Spinal cord (tissue), 10 donors: ENCODE measurements around the gene PIWIL1. TPM values are rescaled to one million over a fixed set of nuclear protein-coding genes. Genes with fewer than 3 reads are reported as not detected.

ENCODE experiments used
- DNase-seq, 6 donors: peaks; one replicate each; pipeline versions ENCODE4 v3.0.0 to v3.0.0-alpha.2; 2013 to 2015; ENCODE audit warnings: low spot score in 6 of 6, low read depth in 4 of 6
- H3K27ac ChIP-seq: one replicate; pipeline ENCODE4 v1.5.1; 2013; ENCODE audit warnings: low read depth, low read length, control low read depth
- H3K27me3 ChIP-seq: one replicate; pipeline ENCODE4 v1.6.1; 2013; ENCODE audit warnings: low read length; ENCODE audit not compliant: control insufficient read depth, insufficient read depth
- H3K36me3 ChIP-seq: one replicate; pipeline ENCODE4 v1.6.1; 2013; ENCODE audit warnings: low read length; ENCODE audit not compliant: control insufficient read depth, insufficient read depth
- H3K4me1 ChIP-seq: one replicate; pipeline ENCODE4 v1.6.1; 2013; ENCODE audit warnings: low read length; ENCODE audit not compliant: control insufficient read depth, insufficient read depth
- H3K4me3 ChIP-seq: one replicate; pipeline ENCODE4 v1.5.1; 2013; ENCODE audit warnings: low read depth, low read length, control low read depth
- H3K9me3 ChIP-seq: one replicate; pipeline ENCODE4 v1.6.1; 2013; ENCODE audit warnings: low read length; ENCODE audit not compliant: control insufficient read depth, insufficient read depth
- WGBS: methylation state at CpG from one replicate; pipeline ENCODE4 v1.1.5; 2013; ENCODE audit warnings: missing lambda C conversion rate; ENCODE audit not compliant: insufficient coverage; 5-methylcytosine and 5-hydroxymethylcytosine counted together
- polyA plus RNA-seq, 2 donors: library from polyadenylated mRNA; unstranded; fragments of 120-200 nt; gene quantifications; one replicate each; pipeline ENCODE4 v1.2.1, GENCODE V29; 2013; ENCODE audit not compliant: insufficient read length in 2 of 2
- total RNA-seq, 2 donors: library from RNA; depleted of rRNA in 1 of 2; stranded (reverse); fragments of 120-200 nt in 1 of 2; fragments of >200 nt in 1 of 2; gene quantifications; one replicate each; pipeline versions ENCODE4 v1.2.3 to v1.2.4, GENCODE V29; 2013 to 2014
- donor health status: healthy.

The PIWIL1 gene
- total and polyA plus RNA-seq, 4 donors, result 0.17 to 1.3 (median 0.44) TPM

DNA sequence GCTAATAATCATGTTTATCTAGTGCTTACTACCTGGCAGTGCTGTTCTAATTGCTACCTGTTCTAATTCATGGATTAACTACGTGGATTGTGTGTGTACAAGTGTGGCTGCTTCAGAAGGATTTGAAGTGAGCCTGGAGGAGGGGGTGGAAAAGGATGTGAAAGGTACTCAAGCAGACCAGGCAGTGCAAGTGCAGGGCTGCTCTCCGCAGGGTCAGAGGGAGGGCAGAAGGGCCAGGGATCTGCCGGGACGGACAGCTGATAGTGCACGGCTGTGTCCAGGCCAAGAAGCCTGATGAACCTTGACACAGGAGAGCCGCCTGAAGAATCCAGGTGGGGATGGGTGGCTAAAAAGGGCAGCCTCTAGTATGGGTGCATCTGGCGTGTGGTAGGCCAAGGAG, 28.5 kb downstream of the PIWIL1 start:
- Histone ChIP-seq H3K9me3 (no peaks in the 10 kb centered on the region), H3K27ac (no peak overlapping the region), H3K36me3 (no peaks in the 10 kb centered on the region), H3K4me1 (no peaks in the 10 kb centered on the region), H3K4me3 (no peak overlapping the region), H3K27me3 (no peaks in the 10 kb centered on the region)
- DNase-seq, result no peak
- WGBS, result 84% methylated on average over 7 of the region's 7 CpGs

DNA sequence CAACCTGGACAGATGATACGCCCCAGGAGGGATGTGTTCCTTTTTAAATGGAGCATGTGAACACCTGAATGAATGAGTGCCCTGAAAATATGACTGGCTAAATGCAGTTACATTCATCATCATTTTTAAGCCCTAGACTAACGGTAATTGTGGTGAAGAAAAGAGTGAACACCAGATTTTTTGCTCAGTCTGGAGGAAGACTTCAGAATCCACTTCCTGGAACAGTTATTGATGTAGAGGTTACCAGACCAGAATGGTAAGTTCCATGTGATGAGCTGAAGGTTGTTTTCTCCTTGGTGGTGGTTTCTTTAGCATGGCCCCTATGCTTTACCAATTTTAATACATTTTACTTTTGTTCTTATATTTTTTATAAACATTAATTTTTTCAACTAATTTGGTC, 29.3 kb downstream of the PIWIL1 start:
- no peak for DNase-seq
- Histone ChIP-seq H3K36me3 (no peaks in the 10 kb centered on the region), H3K27me3 (no peaks in the 10 kb centered on the region), H3K27ac (no peak overlapping the region), H3K4me3 (no peak overlapping the region), H3K9me3 (no peaks in the 10 kb centered on the region), H3K4me1 (no peaks in the 10 kb centered on the region)
- WGBS, result no CpG with 5 or more reads among the region's 2 CpGs

DNA sequence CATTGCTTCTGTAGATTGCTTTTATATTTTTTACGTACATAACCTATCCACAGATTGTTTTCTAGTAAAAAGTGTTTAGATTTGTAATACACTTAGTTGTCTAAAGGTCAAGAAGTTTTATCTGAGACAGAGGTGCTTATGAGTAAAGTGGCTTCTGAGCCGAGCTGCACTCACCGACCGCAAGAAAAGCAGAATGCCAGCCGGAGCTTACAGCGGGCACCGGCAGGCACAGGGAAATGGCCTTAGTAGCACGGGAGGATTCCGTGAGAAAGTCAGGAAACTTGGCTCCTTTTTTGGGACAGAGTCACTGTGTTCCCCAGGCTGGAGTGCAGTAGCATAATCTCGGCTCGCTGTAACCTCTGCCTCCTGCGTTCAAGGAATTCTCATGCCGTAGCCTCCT, 29.8 kb downstream of the PIWIL1 start:
- Histone ChIP-seq H3K27me3 (no peaks in the 10 kb centered on the region), H3K9me3 (no peaks in the 10 kb centered on the region), H3K36me3 (no peaks in the 10 kb centered on the region), H3K4me1 (no peaks in the 10 kb centered on the region), H3K4me3 (no peak overlapping the region), H3K27ac (no peak overlapping the region)
- DNase-seq, result no peak
- WGBS, result 91% methylated on average over 12 of the region's 13 CpGs

DNA sequence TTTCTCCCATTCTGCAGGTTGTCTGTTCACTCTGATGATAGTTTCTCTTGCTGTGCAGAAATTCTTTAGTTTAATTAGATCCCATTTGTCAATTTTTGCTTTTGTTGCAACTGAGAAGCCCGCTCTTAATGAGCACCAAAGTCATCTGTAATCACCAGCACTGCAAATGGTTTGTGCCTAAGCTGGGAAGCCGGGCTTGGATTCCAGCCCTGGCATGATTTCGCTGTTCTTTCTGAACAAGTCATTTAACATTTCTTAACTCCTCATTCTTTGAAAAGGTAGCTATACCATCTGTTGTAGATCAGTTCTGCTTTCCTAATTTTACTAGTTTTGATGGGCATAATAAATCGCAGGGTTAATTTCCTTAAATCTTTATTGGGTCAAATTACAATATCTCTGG, 32.1 kb downstream of the PIWIL1 start:
- H3K9me3 ChIP-seq, result no peaks in the 10 kb centered on the region
- DNase-seq, result peak in 2 of 6 donors; percentile 25 to 73
- 43% methylated on average over 1 of the region's 4 CpGs for WGBS
- H3K4me3 ChIP-seq, result no peak overlapping the region
- no peaks in the 10 kb centered on the region for H3K27me3 ChIP-seq
- no peaks in the 10 kb centered on the region for H3K36me3 ChIP-seq
- no peak overlapping the region for H3K27ac ChIP-seq
- no peaks in the 10 kb centered on the region for H3K4me1 ChIP-seq

DNA sequence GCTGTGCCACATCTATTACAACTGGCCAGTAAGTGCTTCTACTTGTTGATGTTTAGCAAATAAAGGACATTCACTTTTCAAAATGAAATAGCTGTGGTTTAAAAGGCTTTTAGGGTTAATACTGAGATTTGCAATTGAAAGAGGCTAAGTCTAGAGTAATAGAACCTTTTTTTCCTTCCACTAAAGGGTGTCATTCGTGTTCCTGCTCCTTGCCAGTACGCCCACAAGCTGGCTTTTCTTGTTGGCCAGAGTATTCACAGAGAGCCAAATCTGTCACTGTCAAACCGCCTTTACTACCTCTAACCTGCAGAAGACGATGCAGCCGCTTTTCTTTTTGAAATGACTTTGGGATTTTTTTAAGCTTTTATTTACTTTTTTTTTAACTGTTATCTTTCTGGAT, 33.6 kb downstream of the PIWIL1 start:
- H3K27ac ChIP-seq, result no peak overlapping the region
- no peak overlapping the region for H3K4me3 ChIP-seq
- DNase-seq, result peak in 2 of 6 donors; percentile 40 to 59
- no peaks in the 10 kb centered on the region for H3K9me3 ChIP-seq
- no peaks in the 10 kb centered on the region for H3K36me3 ChIP-seq
- no peaks in the 10 kb centered on the region for H3K27me3 ChIP-seq
- 6% methylated on average over 2 of the region's 5 CpGs for WGBS
- no peaks in the 10 kb centered on the region for H3K4me1 ChIP-seq

DNA sequence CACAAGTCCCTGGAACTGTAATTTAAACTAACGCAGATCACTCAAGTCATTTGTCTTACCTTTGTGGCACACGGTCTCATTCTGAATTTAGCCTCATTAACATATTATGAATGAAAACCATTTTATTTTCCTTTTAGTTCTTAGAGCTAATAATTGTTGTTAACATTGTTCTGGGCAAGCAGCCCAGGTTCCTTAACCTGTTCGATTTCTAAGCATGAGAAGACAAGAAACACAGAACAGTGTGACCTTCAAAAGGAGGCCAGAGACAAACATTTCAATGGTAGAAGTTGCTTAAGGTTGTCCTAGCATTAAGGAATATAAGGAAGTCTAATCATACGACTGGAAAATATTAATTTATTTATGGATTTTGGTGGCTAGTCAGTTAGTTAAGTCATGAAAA, 35.2 kb downstream of the PIWIL1 start:
- Histone ChIP-seq H3K4me1 (no peaks in the 10 kb centered on the region), H3K9me3 (no peaks in the 10 kb centered on the region), H3K4me3 (no peak overlapping the region), H3K27ac (no peak overlapping the region), H3K27me3 (no peaks in the 10 kb centered on the region), H3K36me3 (no peaks in the 10 kb centered on the region)
- DNase-seq, result no peak
- WGBS, result 40% methylated on average over 2 of the region's 4 CpGs

DNA sequence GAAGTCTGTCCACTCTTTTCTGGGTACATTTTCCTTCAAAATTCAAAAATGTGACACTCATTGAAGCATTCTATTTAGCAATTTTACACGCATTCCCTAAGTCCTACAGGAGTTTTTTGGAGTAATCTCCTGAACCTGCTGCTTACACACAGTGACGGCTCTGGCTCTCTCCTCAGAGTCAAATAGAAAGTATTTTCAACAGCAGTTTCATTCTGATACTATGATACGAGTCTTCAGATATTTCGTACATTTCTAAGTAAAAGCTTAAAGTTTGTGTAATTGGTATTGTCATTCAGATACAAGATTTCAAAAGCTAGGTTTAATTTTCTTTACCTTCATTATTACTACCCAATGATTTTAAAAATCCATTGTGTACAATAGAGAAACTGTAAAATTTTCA, 36.4 kb downstream of the PIWIL1 start:
- H3K27me3 ChIP-seq, result no peaks in the 10 kb centered on the region
- no CpG with 5 or more reads among the region's 4 CpGs for WGBS

DNA sequence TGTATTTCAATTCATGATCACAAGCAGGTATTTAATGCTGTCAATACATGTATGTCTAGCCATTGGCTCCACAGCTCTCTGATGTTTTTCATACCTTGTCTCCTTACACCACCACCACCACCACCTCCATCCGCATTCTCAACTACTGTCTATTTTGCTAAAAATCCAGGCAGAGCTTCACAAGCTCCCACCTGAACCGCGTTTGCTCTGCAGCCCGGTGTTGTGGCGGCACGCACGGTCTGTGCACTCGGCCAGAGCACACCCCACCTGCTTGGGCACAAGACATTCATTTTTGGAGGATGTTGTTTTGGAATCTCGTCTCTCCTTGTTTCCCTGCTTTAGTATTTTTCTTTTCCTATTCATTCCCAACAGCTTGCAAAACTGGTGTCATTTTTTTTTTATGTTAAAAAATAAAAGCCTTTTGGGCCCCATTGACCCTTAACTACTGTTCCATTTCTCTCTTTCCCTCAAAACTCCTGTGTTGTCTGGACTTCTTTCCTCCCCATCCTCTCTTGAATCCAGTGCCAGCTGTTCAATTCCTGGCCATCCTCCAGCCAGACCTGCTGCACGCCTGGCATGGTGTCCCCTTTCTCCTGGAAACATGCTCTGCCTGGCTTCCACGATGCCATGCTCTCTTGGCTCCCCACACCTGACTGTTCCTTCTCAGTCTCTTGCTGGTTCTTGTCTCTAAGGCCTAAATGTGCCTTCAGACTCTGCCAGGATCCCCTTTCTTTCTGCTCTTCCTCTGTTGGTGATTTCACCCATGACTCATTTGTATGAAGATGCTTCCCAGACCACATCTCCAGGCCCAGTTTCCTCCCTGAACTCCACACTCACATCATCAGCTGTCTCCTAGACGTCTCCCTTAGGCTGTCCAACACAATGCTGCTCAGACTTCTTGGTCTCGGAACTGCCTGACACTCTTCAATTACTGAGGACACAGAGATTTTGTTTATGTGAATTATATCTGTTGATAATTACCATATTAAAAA, 37.9 kb downstream of the PIWIL1 start:
- H3K36me3 ChIP-seq, result no peaks in the 10 kb centered on the region
- DNase-seq, result peak in 2 of 6 donors; percentile 45 to 54
- 26% methylated on average over 2 of the region's 13 CpGs for WGBS

More for the DNA sequence above, 36.4 kb downstream of the PIWIL1 start:
- Histone ChIP-seq H3K9me3 (no peaks in the 10 kb centered on the region), H3K4me3 (no peak overlapping the region), H3K4me1 (no peaks in the 10 kb centered on the region), H3K36me3 (no peaks in the 10 kb centered on the region), H3K27ac (no peak overlapping the region)
- DNase-seq, result no peak

DNA sequence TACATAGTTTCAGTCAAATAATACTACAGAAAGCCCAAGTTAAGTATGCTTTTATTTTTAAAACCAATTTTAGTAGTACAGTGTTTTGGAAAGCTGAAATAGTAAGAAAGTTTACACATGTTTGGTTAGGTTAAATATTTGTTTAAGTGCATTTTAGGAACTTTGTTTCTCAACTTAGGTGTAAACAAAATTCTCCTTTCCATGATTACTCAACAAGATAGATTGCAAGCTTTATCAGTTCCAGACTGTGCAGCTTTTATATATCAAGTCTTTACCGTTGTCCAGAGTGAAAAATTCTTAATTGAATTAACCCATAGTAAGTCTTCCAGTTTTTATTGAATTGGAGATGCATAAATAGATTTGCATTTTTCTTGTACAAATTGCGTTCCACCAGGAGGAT, 45.1 kb downstream of the PIWIL1 start:
- DNase-seq, result no peak
- no peaks in the 10 kb centered on the region for H3K9me3 ChIP-seq
- WGBS, result 60% methylated on average over 1 of the region's 2 CpGs

More for the DNA sequence above, 37.9 kb downstream of the PIWIL1 start:
- Histone ChIP-seq H3K4me1 (no peaks in the 10 kb centered on the region), H3K4me3 (no peak overlapping the region), H3K27me3 (no peaks in the 10 kb centered on the region), H3K27ac (no peak overlapping the region), H3K9me3 (no peaks in the 10 kb centered on the region)

DNA sequence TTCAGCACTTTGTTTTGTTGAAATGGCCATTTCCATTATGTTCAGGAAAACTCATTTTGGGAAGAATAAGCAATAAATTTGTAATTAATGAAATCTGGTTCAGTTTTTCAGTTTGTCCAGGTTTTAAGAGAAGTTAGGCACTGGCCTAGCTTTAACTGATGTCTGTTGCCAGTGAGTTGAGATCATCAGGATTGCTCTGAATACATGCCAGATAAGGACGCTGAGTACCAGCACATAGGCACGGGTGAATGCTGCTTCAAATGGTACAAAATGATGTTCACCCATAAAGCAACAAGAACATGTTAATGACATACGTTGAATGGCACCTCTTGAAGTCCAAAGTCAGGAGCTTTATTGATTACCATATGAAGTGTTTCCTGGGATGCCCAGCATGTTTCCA, 46.5 kb downstream of the PIWIL1 start:
- no peak for DNase-seq
- H3K27ac ChIP-seq, result no peak overlapping the region
- 52% methylated on average over 3 of the region's 3 CpGs for WGBS
- no peaks in the 10 kb centered on the region for H3K9me3 ChIP-seq
- H3K4me1 ChIP-seq, result no peaks in the 10 kb centered on the region
- H3K36me3 ChIP-seq, result no peaks in the 10 kb centered on the region
- no peak overlapping the region for H3K4me3 ChIP-seq
- H3K27me3 ChIP-seq, result no peaks in the 10 kb centered on the region

More for the DNA sequence above, 45.1 kb downstream of the PIWIL1 start:
- Histone ChIP-seq H3K4me3 (no peak overlapping the region), H3K36me3 (no peaks in the 10 kb centered on the region), H3K27ac (no peak overlapping the region), H3K27me3 (no peaks in the 10 kb centered on the region), H3K4me1 (no peaks in the 10 kb centered on the region)
